Stimulated activated CD8-positive, alpha-beta memory T cell treated with anti-CD3 and anti-CD28 coated beads, Interleukin-15, amount 100 ng/mL, for 24 hours (primary cell): ENCODE data around the gene PNLIP.

Experiments used
- DNase-seq: peaks from one replicate; pipeline ENCODE4 v3.0.0-alpha.2; 2020; ENCODE audit warnings: low read depth

Gene PNLIP

DNA sequence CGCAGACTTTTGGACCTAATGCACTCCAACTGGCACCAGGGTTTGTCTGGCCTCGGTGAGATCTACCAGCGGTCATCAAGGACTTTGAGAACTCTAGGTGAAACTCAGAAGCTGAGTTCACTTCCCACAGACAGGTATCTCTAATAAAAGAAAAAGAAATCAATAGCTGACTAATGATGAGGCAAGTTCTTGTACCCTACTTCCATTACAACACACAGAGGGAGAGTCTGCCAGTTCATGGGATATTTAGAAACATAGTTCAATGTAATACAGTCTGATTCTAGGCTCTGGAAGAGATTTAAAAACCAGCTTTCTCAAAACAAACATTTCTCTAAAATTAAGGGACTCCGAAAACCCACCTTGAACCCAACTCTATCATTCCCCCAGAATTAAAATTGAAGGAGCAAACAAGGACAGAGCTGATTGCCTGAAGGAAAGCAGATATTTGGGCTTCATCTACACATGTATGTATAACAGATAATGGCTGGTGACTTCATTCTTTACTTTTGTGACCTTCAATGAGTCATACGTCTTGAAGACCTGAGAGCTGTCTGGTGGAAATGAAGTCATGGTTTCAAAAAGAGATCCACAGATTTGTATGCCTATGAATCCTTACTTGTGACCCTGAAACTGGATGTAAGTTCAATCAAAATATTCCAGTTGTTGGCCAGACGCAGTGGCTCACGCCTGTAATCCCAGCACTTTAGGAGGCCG lies 42.3 kb downstream of the PNLIP start:
- no peak for DNase-seq

- no peak for DNase-seq
Measured at GRCh38 chr10:116588995-116589394, 43.3 kb downstream of the PNLIP start.

DNA sequence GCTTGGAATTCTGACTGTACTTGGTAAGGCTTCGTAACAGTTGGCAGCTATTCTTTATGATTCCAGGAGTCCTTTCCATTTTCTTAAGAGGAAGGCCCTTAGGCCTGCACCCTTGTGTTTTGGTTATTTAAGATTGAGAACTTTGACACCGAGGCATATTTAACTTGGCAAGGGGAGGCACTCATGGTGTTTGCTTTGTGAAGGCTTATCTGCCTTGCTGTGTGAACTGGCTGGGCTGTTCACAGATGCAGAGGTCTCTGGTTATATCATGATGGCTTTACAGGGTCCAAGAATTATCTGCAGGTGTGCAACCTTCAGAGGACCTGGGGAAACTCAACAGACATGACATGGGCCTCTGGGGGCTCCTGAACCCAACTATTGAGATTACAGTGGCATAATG lies 44.2 kb downstream of the PNLIP start:
- DNase-seq = no peak

DNA sequence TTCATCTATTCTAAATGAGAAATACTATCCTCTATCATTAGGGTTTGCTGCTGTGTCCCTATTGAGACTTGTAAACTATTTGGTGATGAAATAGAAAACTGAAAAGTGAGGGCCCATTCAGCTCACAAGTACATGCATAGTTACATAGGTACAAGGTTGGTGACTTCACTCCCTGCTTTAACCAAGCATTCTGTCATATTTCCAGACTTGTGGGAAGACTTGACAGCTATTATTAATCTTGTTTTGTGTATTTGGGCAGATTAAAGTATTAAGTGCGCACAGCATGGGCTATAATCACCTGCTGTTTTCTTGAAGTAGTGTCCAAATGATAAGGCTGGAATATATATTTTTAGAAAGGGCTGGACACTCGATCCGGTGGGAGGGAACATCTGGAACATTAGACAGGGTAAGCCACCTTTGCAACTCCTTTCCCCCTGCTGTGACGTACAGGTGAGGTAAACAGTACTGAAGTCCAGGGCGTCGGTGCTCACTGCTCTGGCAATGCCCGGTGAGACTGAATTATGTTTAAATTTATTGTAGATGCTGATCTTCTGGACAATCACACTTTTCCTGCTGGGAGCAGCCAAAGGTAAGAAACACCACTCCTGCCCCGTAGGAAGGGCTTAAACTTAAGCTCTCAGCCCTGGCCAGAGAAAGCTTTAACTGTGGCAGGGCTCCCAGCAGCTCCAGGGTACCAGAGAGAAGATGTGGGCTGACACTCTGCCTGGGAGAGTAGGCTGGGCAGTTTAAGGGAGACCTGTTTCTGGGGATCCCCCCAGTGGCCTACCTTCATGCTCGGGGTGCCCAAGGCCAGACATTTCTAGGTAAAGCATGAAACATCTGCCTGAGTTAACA lies 45.1 kb downstream of the PNLIP start, which contains the start of gene PNLIPRP1:
PNLIPRP1 (plus strand) TSS at position 370 of the 855 bp plus-strand sequence; CDS start at position 541, 171 bp downstream.
- DNase-seq = no peak

GRCh38 chr10:116593139-116593740 lies 47.5 kb downstream of the PNLIP start:
- no peak for DNase-seq

DNA sequence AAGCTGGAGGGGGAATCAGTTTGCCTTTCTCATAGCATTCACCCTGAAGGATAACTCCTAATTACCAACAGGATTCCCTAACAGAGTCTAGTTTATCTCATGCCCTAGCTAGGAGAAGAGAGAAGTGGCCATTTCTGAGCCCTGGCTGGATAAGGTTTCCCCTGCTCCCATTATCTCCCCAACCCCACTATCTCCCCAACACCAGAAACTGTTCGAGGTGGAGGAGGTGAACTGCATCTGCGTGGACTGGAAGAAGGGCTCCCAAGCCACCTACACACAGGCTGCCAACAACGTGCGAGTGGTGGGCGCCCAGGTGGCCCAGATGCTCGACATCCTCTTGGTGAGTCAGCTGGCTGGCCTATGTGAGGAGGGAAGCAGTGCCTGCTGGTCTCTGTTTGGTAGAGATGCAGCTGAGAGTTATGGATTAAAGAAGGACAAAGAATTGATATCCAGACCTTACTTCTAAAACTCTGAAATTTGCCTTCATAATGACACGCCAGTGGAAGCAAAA lies 48.8 kb downstream of the PNLIP start:
- DNase-seq = no peak

- no peak for DNase-seq
Measured at GRCh38 chr10:116596062-116596461, 50.3 kb downstream of the PNLIP start.

GRCh38 chr10:116597543-116597942 lies 51.8 kb downstream of the PNLIP start:
- no peak for DNase-seq

DNA sequence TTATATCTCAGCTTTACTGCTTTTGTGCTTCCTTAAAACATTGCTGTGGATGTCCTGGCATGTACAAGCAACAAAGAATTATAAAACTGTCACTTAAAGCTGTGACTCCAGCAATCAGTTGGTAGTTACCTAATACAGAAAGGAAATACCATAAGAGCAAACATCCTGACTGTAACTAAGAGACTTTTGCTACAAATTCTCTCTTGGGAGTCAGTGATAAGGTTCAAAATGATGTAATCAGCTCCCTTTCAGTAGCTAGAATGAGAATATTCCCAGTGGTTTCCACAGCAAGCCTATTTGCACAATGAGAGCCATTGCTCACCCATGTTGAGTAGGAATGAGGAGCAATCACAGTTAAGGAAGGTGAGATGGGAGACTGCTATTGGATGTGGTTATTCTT lies 52.6 kb downstream of the PNLIP start:
- no peak for DNase-seq

DNA sequence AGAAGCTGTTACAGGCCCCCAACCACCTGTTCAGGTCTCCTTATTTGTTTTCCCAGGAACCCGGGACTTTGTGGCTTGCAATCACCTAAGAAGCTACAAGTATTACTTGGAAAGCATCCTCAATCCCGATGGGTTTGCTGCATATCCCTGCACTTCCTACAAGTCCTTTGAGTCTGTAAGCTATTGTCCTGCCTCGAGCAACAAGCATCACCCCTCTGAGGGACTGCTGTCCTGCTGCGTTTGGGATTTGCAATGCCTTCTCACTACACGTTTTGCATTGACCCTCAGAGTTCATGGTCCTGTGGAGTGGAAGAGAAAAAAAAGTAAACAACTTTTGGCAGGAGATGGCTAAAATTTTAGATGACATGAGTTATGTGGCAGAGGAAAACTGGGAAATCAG lies 54.3 kb downstream of the PNLIP start:
- no peak for DNase-seq

DNA sequence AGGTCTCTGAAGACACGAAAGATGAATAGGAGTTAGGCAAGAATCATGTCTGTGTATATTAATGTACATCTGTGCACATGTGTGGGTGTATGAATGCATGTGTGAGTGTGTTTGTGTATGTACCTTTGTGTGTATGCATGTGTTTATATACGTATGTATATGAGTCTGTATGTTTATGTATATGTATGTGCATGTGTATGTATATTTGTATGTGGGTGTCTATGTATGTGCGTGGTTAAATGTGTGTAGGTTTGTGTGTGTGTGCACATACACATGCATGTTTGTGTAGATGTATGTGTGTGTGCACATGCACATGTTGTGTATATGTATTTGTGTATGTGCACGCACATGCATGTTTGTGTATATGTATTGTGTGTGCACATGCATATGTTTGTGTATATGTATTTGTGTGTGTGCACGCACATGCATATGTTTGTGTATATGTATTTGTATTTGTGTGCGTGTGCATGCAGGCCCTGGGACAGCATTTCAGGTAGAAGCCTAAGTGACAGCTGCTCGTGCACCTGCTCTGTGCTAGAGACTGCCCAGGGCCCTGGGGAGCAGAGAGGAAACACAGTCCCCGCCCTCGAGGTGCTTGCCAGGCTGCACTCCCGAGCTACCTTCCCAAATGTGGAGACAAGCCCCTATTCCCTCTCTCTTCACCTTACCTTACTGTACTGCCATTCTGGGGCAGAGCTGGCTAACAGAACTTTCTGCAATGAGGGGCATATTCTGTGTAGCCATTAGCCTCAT lies 57.1 kb downstream of the PNLIP start:
- DNase-seq = no peak

DNA sequence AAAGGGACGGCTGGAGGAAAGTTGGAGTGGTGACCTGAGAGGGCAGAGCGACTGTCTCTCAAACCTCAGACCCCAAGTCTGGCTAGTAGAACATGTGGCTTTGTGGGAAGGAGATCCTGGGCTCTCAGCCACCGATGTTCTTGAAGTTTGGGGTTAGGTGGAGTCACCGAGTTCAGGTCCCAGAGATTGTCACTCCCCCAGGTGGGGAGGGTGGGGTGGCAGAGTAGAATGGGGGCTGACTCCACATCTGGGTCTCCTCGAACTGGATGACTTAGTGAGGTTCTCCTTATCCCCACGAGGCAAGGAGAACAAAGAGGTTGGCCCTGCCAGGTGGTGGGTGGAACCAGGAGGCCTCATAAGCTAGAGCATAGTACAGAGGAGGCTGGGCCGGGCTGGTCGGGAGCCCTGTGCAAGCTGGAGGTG lies 60.3 kb downstream of the PNLIP start:
- no peak for DNase-seq

DNA sequence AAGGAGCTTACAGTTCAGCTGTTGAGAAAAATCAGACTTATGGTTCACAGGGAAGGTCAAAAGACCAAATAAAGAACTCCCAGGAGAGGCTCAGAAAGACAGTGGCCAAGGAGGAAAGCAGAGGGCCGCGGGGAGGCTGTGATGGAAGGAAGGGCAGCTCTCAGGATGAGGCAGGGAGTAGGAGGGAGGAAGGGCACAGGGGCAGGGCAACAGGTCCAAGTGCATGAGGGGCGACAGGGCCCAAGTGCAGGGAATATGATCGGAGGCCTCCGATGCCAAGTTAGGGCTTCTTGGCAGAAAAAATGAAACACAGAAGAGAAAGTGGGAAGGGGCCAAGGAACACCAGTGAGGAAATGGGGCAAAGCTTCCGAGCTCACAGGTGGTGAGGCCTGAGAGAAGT lies 61.6 kb downstream of the PNLIP start:
- no peak for DNase-seq

DNA sequence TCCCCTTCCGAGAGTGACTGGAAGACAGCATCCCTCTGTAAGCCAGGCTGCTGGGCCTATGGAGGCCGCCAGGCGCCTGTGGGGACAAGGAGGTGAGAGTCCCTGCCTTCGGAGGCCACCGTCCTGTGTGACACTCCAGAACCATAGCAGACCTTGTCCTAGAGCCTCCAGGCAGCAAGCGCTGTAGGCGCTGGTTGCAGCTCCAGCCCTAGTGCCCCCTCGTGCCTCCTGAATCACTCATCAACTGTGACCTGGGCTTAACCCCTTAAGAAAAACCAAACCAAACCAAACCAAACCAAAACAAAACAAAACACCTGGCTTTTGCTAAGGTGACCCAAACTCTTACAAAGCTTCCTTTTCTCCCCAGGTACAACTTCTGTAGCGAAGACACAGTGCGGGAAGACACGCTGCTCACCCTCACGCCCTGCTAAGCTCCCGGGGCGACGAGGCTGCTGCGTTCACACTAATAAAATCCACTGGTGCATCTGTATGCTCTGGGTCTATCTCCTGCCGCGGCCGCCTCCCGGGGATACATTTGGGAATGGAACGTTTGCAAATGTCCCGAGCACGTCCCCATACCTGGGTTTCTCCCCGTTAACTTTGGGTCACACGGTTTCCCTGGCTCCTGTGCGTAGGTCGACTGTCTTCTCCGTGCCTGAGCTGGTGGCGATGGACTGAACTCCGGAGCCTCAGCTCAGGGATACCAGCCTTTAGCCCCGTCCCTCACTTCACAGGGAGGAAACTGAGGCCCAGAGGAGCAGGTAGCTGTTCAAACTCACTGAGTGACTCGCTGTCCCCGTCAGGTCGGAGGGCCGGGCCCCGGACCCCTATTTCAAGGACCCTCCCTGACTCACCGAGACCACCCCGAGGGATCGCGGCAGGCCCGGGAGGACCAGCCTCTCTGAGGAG lies 63.2 kb downstream of the PNLIP start:
- DNase-seq = no peak

DNA sequence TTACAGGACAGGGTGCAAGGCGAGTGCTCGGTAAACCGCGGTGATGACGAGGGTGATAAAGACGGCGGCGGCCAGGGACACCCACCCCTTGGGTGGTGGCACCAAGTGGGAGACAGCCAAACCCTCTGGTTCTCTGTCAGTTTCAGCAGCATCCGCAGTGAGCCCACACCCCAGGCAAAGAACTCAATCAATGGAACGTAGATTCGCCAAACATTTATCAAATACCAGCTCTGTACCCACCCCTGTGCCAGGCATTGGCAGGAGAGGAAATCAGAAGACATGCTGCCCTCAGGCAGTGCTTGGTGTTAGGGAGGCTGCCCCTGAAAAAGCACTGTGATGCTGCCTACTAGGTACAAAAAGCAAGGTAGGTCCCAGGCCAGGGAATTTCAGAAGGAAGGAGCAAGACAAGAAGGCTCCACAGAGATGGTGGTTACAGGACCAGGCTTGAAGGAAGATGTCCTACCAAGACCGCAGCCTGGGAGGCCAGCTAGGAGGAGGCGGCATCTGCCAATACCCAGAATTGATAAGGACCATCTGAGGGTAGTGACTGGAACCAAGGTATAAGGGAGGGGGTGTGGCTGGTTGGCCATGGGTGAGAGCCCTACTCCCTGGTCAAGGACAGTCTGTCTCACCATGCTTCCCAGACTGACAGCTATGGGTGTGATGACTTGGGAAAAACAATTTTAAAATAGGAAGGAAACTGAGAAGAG lies 64.9 kb downstream of the PNLIP start:
- DNase-seq = no peak

- DNase-seq = no peak
Measured at GRCh38 chr10:116611153-116611545, 65.4 kb downstream of the PNLIP start.

GRCh38 chr10:116612107-116612769 lies 66.5 kb downstream of the PNLIP start:
- DNase-seq = no peak

GRCh38 chr10:116613471-116613870 lies 67.7 kb downstream of the PNLIP start:
- DNase-seq = no peak

GRCh38 chr10:116614796-116615195 lies 69.1 kb downstream of the PNLIP start:
- DNase-seq = no peak
